ENCODE data around the gene FOXP1.

The FOXP1 gene

GRCh38 chr3:71176366-71176765 is 407.2 kb downstream of the FOXP1 start:
- intact Hi-C loops (cut with DNase I): no loop called here

DNA sequence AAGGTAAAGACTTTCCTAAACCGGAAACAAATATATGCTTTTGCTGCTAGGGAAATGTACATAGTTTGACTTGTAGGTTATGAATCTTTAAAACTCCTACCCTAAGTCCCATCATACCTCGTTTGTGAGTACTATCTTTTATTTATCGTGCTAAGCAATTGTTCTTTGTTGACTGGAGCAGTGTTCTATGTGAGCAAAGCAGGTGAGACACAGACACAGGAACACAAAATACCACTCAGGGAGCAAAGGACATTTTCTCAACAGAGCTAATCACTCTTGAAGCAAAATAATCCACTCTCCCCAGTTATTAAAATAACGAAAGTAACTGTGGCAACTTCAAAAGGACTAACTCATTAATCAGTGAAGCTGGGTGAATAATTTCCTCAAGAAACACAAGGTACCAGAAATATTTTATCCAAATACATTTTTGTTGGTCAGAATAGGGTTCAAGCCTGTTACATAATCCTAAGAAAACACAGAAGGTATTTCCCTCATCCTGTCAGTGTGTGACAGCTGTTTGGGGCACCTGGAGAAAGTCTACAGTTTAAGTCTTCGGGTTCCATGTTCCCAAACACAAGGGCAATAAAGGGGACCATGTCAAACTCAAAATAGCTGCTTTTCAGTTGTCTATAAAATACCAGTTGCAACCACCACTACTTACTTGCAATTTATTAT is 407.7 kb downstream of the FOXP1 start:
- DNase-seq: no peak
- intact Hi-C loops (cut with DNase I): no loop called here

More at GRCh38 chr3:71176366-71176765, 407.2 kb downstream of the FOXP1 start:
- DNase-seq: no peak

- intact Hi-C loops (cut with DNase I): no loop called here
- DNase-seq: no peak
Observed at GRCh38 chr3:71172951-71173350, 410.6 kb downstream of the FOXP1 start.

DNA sequence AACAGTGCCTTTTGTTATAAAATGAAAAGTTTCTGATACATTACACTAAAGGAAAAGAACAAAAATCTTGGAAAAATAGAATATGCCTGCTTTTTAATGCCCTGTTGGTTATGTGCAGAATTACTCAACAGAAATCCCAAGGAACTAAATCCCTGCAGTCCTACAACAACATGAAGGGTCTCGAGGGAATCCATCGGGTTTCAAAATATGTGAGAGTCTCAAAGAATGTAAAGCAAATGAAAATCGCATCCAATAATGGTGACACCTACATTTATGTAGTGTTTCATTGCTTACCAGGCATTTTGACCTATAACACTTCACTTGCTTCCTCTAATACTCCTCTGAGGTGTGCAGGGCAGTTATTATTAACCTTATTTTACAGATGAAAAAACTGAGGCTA is 411.3 kb downstream of the FOXP1 start:
- no peak for DNase-seq
- intact Hi-C loops (cut with DNase I): no loop called here

GRCh38 chr3:71171247-71171646 is 412.3 kb downstream of the FOXP1 start:
- no peak for DNase-seq
- intact Hi-C loops (cut with DNase I): no loop called here

GRCh38 chr3:71168880-71169411 is 414.6 kb downstream of the FOXP1 start:
- intact Hi-C loops (cut with DNase I): no loop called here
- DNase-seq: peak in 20 of 42 donors; percentile 2 to 60 (median 23)

- DNase-seq: no peak
- intact Hi-C loops (cut with DNase I): no loop called here
Observed at GRCh38 chr3:71168121-71168721, 415.3 kb downstream of the FOXP1 start.

DNA sequence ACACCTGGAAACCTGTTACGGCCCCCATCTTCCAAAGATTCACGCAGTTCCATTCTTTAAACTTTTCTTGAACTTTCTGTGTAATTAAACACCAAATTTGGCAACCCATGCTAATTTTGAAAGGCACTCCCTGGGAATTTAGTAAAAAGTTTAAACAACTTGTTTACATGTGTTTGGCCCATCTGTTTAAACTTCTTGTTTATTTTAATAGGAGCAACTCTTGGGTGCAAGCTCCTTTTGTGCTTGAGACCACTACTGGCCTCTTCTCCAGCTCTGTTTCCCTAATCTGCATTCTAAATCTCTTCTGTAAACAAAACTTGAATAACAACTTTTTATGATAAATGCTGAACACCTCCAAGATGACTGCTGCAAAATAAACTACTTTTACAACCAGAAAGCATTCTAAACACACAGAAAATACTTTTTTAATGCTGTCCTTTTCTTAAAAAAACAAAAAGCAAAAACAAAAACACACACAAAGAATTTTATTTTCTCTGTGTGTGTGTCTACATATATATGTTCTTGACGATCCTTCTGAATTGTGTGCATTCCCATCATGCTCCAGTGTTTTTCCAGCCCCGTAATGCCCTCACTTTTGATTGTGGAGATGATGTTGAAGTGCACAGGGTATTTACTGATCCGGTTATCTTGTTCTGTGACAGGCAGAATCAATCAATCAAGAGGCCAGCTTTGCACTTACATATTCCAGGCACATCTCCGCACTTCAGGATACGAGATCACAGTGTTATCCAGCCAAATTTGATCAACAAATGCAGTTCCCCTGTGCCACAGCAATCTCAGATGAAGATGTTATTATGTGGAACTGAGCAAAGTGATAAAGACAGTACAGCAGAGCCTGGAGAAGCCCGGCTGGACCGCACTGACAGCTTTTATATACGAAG is 416.9 kb downstream of the FOXP1 start:
- DNase-seq: no peak
- intact Hi-C loops (cut with DNase I): no loop called here

GRCh38 chr3:71164881-71165280 is 418.6 kb downstream of the FOXP1 start:
- no peak for DNase-seq
- intact Hi-C loops (cut with DNase I): no loop called here

DNA sequence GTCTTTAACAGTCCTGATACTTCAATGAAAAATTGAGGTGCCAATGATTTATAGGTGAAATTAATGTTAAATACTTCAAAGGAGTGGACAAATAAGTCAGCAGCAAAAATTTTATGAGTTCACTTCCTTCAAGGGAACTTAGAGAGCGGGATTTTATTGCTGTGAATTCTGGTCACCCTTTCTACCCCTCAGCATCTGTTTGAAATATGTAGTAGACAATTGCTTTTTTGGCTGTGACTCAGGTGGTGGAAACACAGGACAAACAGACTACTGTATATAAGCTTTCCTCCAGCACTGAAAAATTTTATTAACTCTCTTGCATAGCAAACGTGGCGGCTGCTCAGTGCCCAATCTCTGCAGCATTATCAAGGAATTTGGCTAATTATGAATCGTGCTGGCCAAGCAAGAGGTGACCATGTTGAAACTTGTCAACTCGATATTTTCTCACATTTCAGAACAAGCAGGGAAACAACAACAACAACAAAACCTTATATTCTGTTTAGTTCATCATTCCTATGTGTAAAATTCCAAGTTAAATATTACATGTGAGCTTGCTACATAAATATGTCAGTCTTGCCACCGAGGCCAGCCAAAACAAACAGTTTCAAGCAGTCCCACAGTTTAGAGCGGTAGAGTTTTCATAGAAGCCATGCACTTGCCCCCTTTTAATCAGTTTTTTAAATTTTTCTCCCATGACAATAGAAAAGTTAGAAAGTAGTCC is 420.2 kb downstream of the FOXP1 start:
- intact Hi-C loops (cut with DNase I): no loop called here
- no peak for DNase-seq

DNA sequence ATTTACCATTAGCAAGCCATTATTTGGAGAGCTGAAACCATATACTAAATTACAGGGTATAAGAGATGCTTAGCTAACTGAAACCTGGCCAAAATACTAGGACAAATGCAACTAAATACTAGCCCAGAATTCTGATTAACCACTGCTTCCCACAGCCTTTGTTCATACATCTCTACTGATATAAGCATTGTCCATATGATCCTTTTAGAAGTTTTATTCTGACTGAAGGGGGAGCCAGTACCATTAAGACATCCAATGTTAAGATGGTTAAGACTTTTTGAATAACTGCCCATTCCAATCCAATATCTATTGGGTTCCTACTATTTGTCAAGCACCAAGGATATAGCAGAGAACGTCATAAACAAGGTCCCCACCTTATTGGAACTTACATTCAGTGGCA is 421.3 kb downstream of the FOXP1 start:
- intact Hi-C loops (cut with DNase I): no loop called here
- DNase-seq: no peak

DNA sequence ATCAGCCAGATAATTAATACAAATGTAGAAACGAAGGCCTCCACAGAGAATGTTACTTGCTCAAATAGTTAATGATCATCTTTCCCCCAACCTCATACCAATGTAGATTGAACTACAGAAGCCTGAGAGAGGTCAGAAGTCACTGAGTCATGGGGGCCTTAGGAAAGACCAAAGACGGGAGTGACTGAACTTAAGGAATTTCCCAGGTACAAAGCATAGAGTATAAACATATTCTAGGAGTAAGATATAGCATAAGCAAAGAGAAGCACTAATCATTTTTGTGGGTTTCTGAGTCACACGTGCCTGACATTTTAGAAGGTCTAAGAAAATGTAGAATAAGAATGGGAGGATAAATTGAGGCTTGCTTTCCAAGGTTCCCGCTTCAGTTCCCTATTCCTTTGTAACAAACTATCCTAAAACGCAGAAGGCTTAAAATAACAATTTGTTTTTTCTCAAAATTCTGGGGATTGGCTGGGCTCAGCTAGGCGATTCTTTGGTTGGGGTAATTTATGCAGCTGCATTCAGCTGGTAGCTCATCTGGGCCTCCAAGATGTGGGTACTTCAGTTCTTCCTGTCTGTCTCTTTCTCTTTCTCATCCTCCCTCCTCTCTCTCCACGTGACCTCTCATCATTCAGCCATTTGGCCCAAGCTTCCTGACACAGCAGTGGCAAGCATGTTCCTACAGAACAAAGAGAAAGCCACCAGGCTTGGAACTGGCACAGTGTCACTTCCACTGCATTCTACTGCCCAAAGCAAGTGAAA is 422.6 kb downstream of the FOXP1 start:
- intact Hi-C loops (cut with DNase I): no loop called here

DNA sequence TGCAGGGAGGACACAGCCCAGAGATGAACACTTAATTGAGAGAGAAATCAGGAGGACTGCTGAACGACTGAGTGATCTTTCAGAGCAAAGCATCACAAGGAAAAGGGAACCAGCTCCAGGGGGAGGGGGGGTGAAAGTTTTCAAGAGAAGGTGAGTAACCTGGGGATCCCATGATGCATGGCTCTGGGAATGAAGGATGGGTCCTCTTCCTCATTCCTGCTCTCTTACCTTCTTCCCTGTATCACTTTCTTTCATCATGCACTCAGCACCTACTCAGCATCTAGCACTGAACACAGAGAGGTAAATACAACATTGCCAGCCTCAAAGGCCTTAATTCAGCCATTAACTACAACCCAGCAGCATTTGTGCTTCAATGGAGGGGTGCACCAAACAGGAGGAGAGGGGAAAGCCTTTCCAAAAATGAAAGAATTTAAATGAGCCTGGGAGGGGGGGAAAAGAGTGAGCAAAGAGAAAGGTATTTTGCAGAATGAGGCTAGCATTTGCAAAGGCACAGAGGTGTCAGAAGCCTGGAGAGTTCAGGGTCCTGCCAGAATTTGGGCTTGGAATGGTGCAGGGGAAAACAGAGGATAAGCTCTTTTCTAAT is 427.4 kb downstream of the FOXP1 start:
- intact Hi-C loops (cut with DNase I): no loop called here
- DNase-seq: no peak

More for the DNA sequence above, 422.6 kb downstream of the FOXP1 start:
- peak in 1 of 42 donors; percentile 6 for DNase-seq

GRCh38 chr3:71154846-71155245 is 428.7 kb downstream of the FOXP1 start:
- intact Hi-C loops (cut with DNase I): no loop called here
- DNase-seq: no peak

- intact Hi-C loops (cut with DNase I): no loop called here
- no peak for DNase-seq
Observed at GRCh38 chr3:71153713-71154112, 429.8 kb downstream of the FOXP1 start.

GRCh38 chr3:71152892-71153265 is 430.6 kb downstream of the FOXP1 start:
- intact Hi-C loops (cut with DNase I): no loop called here
- no peak for DNase-seq

GRCh38 chr3:71152039-71152891 is 431.3 kb downstream of the FOXP1 start:
- no peak for DNase-seq
- intact Hi-C loops (cut with DNase I): no loop called here

Measured in head of caudate nucleus (tissue), 42 donors.